GM19193 (cell line): ENCODE results near the gene C18orf32.

Experiments used
- POLR2A ChIP-seq: IDR thresholded peaks from 4 replicates; pipeline ENCODE4 v1.6.1; 2011; ENCODE audit not compliant: insufficient read depth, insufficient read length; ENCODE audit errors: extremely low read depth

The C18orf32 gene

GRCh38 chr18:49510393-49511115 lies 23.5 kb upstream of the C18orf32 start:
- no peak for TF ChIP-seq POLR2A

DNA sequence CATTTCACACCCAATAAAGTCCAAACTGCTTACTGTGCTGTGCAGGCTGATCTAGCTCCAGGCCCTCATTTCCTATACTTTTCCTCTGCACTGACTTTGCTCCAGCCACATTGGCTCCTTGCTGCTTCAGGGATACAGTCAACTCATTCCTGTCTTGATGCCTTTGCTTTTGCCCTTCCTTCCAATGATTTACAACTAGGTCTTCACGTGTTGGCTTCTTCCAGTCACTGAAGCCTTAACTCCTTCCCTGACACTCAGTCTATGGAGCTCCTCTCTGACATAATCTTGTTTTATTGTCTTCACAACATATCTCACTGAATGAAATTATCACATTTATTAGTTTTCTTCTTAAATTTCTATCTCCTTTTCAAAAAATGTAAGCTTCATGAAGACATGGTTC lies 16.9 kb upstream of the C18orf32 start:
- TF ChIP-seq POLR2A = no peak

DNA sequence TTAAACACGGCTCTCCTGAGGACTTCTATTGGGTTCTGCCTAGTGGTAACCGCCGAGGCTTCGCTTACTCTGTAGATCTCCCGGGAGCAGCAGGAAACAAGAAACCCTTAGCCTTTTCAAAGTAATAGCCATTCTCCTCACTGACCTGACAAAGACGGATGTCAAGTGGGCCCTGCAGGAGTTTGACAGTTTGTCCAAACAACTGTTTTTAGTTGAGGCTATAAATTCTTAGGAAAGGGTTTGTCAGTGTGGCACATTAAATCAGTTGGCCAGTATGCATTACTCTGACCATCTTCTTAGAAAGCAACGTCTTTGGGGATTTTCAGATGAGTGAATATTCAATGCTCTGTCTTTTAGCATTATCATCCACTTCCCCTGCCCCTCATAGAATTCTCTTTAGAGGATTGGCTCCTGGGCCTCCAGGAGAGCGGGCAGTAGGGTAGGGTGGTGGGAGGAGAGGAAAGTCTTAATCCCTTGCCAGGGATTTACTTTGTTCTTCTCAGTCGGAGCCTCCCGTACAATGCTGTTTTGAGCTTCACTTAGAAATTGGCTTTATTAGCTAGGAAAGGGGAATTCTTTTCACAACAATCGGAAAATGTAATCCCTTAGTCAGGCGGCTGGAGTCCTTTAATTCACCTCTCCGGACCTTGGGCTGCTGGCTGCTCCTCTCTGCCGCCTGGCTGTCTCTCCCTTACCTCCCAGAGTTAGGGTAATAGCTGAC lies 13.3 kb upstream of the C18orf32 start:
- TF ChIP-seq POLR2A = no peak

DNA sequence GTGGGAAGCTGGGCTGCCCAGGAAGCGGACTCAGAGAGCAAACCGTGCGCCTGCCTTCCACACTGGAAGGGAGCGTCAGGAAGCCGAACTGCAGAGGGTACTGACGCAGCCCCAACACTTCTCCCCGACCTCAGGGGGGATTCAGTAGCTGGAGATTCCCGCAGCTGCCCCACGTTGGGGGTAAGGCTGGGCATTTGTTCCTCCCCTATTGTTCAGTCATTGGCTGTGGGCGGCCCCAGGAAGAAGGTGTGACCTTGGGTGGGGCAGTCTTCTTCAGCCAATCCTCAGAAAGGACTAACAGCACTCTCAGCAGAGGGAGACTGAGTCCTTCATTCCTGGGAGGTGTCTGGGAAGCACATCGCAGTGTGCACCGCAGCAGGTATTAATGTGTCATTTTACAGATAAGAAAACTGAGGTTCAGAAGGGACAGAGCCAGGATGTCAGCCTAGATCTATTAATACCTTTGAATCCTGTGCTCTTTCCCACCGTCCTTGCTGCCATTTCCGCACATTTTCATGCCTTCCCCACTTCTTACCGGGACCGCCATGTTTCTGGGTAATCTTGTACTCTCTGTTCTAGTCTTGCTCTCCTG lies 12.1 kb upstream of the C18orf32 start:
- no peak for TF ChIP-seq POLR2A

GRCh38 chr18:49495480-49495879 lies 8.4 kb upstream of the C18orf32 start:
- TF ChIP-seq POLR2A = no peak

DNA sequence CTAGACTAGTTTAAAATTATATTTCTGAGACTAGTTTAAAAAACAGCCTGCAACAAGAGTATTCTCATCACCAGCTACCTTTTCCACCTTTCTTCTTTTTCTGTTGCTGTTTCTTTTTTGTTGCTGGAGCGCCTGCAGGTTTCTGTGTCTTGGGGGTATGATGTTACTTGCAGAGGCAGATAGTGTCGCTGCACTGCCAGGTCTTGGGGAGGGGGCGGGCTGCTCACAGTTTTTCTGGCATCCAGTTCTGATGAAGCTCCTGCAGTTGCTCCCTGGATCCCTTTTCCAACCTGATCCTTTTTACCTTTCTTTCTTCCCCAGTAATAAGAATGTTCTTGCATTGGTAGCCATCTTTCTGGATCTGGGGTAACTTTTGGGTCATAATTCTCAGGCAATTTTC lies 8.0 kb upstream of the C18orf32 start:
- no peak for TF ChIP-seq POLR2A

DNA sequence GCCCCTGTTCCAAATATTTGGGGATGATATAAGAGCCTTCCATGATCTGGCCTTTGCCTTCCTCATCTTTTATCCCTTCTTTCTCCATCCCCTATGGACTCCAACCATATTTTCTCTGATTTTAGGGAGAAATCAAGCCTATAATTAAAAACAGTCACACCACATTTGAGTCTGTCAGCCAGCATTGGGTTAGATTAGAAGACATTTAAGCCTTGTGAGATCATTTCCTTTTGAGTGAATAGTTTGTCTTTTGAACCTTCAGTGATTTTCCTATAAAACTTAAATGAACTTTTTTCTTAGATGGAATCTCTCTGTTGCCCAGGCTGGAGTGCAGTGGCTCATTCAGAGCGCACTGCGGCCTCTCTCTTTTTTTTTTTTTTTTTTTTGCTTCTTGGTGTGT lies 7.6 kb upstream of the C18orf32 start:
- no peak for TF ChIP-seq POLR2A

GRCh38 chr18:49492694-49493033 lies 5.6 kb upstream of the C18orf32 start:
- TF ChIP-seq POLR2A = no peak

- TF ChIP-seq POLR2A = peak; percentile 98
These were observed 5.0 kb upstream of the C18orf32 start, which contains the start of gene RPL17 for GRCh38 chr18:49491857-49492693. TSS of gene RPL17 (minus strand) at chr18:49492465.

- no peak for TF ChIP-seq POLR2A
These were observed 4.5 kb upstream of the C18orf32 start for GRCh38 chr18:49491534-49491856.

DNA sequence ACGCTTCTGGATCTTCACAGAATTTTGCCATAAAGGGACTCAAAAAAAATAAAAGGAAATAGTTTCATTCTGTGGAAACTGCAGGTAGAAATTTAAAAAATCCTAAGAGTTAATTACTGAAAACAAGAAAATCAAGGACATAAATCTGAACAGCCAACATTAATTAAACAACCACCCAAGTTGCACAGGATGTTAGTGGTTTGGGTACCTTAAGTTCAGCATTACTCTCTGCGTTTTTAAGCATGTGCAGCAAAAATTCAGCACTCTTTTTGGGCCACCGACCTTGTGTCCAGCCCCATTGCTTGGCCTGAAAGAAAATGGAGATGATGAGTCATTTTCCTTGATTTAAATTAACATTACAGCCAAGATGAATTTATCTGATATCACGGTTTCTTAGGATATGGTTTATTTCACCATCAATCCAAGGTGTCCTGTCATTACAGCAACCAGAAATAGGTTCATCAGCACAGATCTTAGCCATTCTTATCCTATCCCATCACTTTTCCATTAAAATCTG lies 3.3 kb upstream of the C18orf32 start:
- no peak for TF ChIP-seq POLR2A

DNA sequence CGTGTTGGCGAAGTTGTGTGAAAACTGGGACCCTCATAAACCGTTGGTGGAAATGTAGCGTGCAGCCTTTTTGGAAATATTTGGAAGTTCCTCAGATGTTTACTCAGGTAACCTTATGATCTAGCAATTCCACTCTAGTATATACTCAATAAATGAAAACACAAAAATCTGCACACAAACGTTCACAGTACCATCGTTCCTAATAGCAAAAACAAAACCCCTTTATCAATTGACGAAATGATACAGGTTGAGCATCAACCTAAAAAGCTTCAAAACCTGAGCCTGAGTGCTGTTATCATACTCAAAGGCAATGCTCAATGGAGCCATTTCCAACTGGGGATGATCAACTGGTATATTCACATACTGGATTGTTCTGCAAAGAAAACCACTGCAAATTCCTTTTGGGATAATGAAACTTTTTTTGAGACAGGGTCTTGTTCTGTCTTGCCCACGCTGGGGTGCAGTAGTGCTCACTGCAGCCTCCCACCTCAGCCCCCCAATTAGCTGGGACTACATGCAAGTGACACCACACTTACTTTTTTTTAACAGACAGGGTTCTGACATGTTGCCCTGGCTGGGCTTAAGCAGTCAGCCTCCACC lies 777 bp upstream of the C18orf32 start:
- no peak for TF ChIP-seq POLR2A

GRCh38 chr18:49486606-49486952 lies 455 bp downstream of the C18orf32 start:
- TF ChIP-seq POLR2A = no peak

DNA sequence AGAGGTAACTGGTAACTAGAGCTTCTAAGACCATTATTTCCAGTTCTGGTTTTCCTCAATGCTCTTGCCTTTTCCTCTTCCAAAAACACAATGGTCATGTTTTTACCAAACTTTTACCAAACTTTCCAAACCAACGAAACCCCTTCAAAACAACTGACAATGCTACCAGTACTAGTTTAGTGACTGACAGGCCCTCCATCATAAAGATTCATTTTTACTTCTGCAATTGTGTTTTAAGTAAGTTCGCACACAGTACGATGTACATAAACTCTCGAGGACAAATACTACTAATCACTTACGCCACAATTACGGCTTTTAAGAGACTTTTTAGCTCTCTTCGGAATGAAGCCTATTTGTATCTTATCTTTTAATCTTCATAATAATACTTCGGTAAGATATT lies 900 bp downstream of the C18orf32 start:
- TF ChIP-seq POLR2A = no peak

DNA sequence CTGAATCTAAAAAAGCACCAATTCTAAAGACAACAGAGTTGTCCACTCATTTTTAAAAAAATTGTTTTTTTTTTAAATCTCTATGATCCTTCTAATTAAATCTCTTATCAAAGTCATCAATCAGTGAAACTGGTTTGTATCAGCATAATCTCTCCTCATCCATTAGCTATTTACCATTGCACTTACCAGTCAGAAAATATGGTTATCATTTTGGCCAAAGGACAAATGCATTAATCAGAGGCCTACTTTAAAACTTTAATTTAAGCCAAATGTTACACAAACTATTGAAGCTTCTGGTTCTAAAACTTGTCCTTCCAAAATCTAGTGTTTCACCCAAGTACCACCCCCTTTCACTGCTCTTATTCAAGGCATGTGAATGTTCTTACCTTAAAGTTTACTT lies 3.8 kb downstream of the C18orf32 start:
- no peak for TF ChIP-seq POLR2A
